ENCODE measurements around the gene RELB.

- no peak for TF ChIP-seq CREB5 (CRISPR knock-in tag; IDR thresholded peaks at IDR 0.05; ENCODE audit: low read depth)
- no peak for TF ChIP-seq GLIS3 (CRISPR knock-in tag; IDR thresholded peaks at IDR 0.05)
- TF ChIP-seq SNAI2 (CRISPR knock-in tag; IDR thresholded peaks at IDR 0.05) = no peak
- no peak for TF ChIP-seq ZC3H10 (CRISPR knock-in tag; IDR thresholded peaks at IDR 0.05)
- TF ChIP-seq CSDC2 (CRISPR knock-in tag; IDR thresholded peaks at IDR 0.05) = no peak
- no peak for TF ChIP-seq PPARA (CRISPR knock-in tag; IDR thresholded peaks at IDR 0.05; ENCODE audit: borderline replicate concordance)
- TF ChIP-seq ZFP30 (CRISPR knock-in tag; IDR thresholded peaks at IDR 0.05) = no peak
- no peak for TF ChIP-seq ZFP3 (CRISPR knock-in tag; IDR thresholded peaks at IDR 0.05)
- TF ChIP-seq ZNF565 (CRISPR knock-in tag; conservative IDR thresholded peaks at IDR 0.05; ENCODE audit: low read depth) = no peak
- TF ChIP-seq PATZ1 (CRISPR knock-in tag; IDR thresholded peaks at IDR 0.05; ENCODE audit: borderline replicate concordance) = no peak
- TF ChIP-seq POU6F1 (CRISPR knock-in tag; IDR thresholded peaks at IDR 0.05; ENCODE audit: borderline replicate concordance, low read depth) = no peak
- TF ChIP-seq RARB (CRISPR knock-in tag; IDR thresholded peaks at IDR 0.05) = no peak
- TF ChIP-seq ZNF8 (CRISPR knock-in tag; IDR thresholded peaks at IDR 0.05) = no peak
- TF ChIP-seq ARNTL (CRISPR knock-in tag; IDR thresholded peaks at IDR 0.05; ENCODE audit: borderline replicate concordance, low read depth) = no peak
Observed at GRCh38 chr19:45076851-45077730, 75.8 kb downstream of the RELB start.

Data from SK-N-SH treated with all-trans-retinoic acid at 6 μM for 48 hours (cell line).